Measurements from ENCODE around the gene NPEPL1.

The NPEPL1 gene

DNA sequence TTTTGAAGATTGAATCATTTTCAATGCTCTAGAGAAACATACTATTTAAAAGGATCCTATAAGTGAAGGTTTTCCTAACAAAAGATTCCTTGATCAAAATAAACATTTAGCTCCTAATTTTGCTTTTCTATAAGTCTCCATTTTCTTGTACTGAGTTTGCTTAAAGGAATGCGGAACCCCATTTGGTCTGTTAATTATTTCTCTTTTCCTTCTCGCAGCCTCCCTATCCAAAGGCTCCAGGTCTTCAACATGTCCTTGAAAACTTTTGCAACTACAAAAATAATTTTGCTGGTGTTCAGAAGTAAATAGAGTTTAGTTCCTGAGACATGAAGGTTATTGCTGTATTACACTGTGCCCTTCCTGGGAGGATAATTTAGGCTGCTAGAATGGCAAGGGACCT lies 8.3 kb upstream of the NPEPL1 start:
- no peak for DNase-seq

DNA sequence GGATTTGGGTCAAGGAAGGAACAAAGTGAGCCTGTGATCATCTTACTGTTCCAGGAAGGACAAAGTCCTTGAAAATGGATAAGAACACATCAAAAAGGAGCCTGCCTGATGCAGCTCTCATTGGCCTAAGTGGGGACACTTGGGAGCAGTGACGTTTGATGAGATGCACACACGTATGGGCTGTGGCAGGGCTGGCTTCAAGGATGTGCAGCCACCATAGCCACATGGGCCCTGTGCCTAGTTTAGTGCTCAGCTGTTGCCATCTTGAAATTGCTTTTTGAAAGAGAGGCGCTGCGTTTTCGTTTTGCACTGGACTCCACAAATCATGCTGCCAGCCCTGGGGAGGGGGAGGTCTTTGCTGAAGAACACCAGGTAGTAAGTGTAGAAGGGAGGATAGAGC lies 6.6 kb upstream of the NPEPL1 start:
- DNase-seq: no peak

GRCh38 chr20:58688414-58688813 lies 4.2 kb upstream of the NPEPL1 start:
- DNase-seq: no peak

DNA sequence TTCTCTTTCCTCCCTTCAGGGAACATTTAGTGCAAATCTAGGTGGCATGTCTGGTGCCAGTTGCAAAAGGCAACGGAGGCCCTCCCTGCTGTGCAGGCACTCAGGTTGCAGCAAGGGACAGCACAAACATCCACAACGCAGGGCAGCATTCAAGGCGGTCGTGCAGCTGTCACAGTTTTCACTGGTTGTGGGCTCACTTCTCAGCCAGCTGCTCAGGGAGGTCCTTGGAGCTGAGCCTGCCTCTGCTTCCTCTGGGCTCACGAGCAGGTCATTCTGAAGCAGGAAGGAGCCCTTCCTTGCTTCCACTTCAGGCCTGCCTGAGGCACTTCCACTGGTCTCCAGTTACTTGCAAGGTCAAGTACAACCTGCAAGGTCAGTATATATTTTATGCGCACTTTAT lies 3.8 kb upstream of the NPEPL1 start:
- no peak for DNase-seq

DNA sequence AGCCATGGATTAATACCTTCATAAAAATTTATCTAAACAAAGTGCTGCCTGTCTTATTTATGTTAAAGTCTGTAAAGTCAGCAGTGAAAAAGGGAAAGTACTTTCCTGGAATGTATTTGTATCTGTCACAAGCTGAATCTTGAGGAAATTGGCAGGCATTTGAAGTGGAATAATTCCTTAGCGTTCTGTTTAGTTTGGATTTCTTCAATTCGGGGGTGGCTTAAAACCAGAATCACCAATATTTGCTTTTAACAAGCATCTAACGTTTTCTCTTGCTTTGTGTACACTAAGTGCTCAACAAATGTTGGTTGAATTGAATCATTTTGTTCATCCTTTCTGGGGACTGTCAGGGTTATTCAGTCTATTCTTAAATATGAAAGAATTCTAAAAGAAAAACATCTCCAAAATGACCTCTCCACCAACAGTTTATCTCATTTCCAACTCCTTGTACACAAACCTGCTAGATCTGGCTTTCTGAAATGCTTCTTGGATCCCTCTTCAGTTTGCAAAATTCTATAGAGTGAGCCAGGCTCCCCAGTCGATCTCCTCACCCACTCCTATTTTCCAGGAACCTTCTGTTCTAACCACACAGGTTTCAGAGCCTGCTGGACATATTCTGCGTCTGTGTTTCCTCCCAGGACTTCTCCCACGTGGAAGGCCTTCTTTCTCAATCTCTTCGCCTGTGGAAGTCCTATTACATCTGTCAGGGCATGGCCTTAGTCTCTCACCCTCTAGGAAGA lies 2.0 kb upstream of the NPEPL1 start:
- DNase-seq: no peak

DNA sequence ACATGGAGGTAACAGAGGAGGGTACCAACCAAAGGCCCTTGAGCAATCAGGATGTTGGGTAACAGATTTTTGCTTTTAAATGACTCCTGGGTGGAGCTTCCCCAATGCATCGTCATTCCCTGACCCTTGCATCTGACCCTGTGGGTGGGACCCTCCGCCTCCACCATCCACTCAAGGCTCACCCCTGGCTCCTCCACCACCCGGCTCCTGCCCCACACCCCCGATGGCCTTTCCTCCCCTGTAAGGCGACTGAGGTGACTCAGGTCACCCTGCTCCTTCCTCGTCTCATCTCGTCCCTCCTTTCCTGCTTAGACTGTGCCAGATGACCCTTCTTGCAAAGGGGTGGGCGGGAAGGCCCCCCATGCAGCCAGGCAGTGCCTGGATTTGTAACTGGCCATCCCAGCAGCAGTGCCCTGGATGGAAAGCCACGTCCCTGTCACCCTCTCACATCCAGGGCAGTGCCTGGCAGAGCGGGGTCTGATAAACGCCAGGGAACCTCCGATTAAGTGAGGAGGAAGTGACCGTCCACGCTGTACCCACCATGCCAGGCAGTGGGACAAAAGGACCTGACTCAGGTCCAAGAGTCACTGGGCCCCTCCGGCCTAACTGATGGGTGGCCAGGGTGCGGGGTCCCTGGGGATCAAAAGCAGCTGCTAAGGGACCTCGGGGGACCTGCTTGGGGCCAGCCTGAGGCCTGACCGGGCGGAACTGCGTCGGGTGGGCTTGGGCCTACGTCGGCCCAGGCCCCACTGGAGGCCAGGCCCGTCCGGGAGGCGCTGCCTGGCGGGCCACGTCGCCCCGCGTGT lies 624 bp upstream of the NPEPL1 start:
- no peak for DNase-seq

- DNase-seq: no peak
Measured at GRCh38 chr20:58693226-58694006, 816 bp downstream of the NPEPL1 start.

DNA sequence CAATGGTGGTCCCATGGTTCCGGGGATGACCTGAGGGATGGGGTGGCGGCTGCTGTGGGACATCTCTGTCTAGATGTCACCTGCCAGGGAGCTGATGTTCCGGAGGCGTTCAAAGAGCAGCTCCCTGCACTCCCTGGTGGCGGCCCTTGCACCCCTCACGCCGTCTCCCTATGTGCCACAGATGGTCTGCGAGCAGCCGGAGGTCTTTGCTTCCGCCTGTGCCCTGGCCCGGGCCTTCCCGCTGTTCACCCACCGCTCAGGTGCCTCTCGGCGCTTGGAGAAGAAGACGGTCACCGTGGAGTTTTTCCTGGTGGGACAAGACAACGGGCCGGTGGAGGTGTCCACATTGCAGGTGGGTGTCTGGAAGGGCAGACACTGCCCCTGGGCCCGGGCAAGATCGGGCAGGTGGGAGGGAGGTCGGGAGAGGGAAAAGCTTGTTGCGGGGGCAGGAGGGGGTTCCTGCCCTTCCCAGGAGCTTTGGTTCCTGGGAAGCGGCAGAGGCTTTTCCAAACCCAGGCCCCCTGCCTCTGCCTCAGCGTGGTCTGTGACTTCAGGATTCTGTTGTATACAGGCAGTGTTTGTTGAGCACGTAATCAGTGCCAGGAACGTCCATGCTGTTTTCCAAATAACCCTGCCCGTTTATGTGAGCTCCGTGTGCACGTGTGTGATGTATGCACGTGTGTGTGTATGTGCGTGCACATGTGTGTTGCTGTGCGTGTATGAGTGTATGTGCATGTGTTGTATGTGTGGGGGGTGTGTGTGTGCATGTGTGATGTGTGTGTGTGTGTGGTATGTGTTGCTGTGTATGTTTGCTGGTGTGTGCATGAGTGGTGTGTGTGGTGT lies 1.9 kb downstream of the NPEPL1 start:
- no peak for DNase-seq

DNA sequence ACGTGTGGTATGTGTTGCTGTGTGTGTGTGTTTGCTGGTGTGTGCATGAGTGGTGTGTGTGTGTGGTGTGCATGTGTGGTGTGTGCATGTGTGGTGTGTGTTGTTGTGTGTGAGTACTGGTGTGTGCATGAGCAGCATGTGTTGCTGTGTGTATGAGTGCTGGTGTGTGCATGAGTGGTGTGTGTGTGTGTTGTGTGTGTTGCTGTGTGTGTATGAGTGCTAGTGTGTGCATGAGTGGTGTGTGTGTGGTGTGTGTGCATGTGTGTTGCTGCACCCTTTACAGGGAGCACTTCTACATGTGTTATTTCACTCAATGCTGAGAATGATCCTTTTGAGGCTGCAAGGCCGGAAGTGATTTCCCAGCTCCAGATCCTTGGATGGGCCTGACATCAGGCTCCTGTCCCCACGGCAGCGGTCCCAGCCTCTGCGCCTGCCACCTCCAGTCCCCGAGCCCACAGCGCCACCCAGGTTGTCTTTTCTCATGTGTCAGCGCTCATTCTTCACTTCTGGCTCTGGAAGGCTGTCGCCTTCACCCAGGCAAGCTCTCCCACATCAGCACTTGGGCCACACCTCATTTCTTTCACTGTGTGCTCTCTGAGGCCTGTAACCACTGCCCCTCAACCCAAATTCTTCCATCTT lies 2.6 kb downstream of the NPEPL1 start:
- no peak for DNase-seq

DNA sequence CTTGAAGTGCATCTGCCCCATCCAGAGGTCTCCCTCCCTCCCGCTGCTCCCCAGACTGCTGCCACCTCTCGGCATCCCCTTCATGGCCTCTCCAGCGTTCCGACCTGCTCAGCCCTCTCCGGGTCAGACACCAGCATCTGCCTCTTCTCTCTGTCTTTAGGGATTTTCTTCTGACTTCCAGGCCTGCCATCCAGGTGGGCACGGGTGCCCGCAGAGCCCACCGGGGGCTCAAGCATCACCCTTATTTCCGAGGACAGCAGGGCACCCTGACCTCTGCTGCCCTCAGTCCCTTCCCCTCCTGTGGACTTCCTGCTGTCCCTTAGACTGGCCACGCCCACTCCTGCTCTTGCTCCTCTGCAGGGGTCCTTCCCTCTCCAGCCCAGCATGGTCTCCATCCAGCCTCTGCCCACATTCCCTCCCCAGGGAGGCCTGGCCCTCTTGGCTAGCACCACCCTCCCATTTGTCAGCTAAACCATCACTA lies 3.3 kb downstream of the NPEPL1 start:
- DNase-seq: no peak

DNA sequence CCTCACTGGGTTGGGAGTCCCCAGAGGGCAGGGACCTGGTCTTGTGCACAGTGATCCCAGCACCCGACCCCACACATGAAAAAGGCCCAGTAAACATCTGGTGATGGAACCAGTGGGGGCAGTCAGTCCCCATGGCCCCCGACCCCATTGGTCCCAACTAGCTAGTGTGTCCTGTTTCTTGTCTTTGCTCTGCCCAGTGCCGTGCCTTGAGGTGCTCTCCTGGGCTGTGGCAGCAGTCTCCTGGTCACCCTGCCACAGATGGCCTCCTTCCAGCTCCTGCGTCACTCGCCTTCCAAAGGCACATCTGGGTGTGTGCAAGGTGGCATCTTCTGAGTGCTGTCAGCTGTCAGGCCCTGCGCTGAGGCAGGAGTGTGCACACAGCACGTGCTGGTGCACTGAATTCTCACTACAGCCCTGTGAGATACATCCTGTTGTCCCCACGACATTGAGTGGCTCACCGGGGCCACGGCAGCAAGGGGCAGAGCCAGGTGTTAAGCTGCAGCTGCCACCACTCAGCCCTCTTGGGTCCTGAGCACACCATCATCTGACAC lies 3.9 kb downstream of the NPEPL1 start:
- DNase-seq: no peak

DNA sequence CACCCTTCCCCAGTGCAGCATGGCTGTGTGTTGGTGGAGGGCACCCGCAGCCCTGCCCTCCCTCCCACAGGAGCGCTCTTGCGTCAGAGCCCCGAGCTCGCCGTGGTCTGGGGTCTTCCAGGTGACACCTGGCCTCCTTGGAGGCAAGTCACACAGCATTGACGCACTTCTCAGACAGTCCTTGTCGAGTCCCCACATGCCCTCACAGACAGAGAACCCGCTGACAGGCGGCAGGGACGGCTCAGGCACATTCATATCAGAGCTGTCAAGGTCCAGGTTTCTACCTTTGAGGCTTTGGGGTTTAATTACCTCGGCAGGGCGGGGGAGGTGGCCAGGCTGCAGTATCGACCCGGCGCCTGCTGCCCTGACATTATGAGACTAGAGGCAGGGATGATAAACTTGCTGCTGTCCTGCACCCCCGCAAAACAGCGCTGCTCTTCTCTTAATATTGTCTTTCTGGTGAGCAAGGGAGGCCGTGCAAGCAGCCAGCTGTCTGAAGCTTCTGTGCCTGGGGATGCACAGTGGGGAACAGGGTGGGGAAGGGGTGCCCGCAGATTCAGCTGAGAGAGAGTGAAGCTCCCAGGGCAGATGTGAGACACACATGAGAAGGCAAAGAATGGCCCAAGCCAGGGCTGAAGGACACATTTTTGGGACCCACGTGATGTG lies 4.7 kb downstream of the NPEPL1 start:
- DNase-seq: no peak

- no peak for DNase-seq
Measured at GRCh38 chr20:58697867-58698703, 5.5 kb downstream of the NPEPL1 start.

DNA sequence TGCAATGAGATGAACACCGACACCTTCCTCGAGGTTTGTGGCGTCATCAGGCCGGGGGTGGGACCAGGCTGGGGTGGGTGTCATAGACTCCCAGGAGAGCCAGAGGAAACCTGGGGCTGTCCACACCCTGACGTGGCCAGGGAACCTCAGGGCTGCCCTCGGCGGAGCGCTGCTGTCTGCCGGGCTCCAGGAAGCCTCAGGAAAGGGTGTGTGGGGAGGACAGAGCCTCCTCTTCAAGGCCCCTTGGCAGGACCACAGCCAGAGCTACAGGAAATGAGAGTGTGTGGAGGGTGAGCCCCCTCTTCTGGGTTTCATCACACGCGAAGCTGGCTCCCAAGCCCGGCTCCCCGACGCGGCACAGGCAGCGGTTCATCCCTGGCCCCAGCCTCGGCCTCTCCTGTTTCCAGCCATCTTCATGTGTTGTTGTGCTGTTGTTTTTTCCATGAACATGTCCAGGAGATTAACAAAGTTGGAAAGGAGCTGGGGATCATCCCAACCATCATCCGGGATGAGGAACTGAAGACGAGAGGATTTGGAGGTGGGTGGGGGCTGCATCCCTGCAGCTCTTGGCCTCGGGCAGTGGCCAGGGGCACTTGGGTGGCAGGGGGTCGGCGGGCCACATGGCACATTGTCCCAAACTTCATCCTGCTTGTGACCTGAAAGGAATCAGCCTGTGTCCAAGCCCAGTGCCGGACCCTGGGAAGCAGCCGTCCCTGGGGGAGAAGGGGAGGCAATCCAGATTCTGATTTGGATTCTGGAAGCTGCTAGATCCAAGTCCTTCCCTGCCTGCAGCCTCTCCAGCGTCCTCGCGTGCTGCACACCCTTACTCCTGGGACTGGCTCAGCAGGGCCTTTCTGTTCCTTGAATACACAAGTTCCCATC lies 6.4 kb downstream of the NPEPL1 start:
- no peak for DNase-seq

DNA sequence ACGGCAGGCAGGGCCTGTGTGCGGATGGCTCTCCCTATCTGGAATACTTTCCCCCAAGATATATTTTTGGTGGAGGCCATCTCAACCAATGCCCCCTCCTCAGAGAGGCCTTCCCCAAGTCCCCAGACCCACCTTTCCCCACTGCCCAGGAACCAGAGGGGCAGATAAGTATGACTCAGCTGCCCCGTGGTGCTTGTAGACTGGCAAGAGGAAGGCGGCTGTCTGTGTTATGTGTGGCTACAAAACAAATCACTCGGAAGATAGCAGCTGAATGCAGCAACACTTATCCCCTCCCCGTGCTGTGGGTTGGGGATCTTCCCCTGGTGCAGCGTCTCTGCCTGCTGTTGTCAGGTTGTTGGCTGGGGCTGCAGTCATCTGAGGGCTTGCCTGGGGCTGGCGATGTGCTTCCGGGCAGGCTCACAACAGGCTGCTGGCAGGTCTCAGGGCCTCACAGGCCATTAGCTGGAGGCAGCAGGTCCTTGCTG lies 7.1 kb downstream of the NPEPL1 start:
- DNase-seq: no peak

- DNase-seq: no peak
Measured at GRCh38 chr20:58700121-58700821, 7.7 kb downstream of the NPEPL1 start.

DNA sequence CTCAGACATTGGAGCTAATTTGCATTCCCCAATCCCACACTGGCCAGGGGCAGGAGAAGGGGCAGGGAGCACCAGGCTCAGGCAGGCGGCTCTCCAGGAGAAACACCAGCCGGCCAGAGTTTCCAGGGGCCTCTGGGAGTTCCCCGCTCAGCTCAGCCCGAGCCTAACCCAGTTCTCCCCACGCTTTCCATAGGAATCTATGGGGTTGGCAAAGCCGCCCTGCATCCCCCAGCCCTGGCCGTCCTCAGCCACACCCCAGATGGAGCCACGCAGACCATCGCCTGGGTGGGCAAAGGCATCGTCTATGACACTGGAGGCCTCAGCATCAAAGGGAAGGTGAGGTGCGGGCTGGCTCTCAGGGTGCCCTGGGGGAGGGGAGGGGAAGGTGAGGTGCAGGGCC lies 8.2 kb downstream of the NPEPL1 start:
- DNase-seq: no peak

DNA sequence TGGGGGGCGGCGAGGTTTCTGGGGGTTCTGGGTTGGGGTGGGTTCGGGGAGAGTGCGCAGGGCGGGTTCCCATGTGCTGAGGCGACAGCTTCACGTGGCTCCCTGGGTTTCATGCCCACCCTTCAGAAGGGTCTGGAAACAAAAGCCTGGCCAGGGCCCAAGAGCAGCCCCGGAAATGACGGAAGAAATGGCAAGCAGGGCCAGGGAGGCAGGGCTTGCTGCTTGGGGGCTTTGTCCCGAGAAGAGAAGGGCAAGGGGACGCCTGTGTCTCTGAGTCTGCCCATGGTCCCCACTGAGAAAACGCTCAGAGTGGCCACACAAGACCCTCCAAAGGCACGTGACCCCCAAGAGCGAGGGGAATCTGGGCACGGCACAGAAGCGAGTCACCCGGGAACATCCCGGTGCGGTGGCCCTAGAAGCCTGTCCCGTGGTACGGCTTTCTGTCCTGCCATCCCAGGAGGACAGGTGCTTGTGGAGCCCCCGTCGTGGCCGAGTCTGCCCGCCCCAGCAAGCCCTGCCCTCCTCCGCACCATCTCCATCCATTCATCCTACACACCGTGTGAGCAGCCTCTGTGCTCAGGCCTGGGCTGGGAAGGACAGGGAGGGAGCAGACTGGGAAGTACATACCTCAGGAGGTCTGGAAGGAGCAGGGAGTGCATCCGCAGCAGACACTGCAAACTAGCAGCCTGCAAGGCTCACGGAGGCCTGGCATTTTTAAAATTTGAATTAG lies 9.0 kb downstream of the NPEPL1 start:
- DNase-seq: no peak

All from NCI-H446 treated with DMSO at 0.1 percent for 48 hours (cell line).